8988T (cell line): ENCODE measurements around the gene PFKP.
"Not testable (repeated sequence)": the region's sequence is repeated elsewhere in the genome, so short reads cannot be mapped to it uniquely, and the experiment has no call there.

Experiments used
- DNase-seq: peaks from one replicate; pipeline ENCODE4 v3.0.0; 2011

Gene PFKP

DNA sequence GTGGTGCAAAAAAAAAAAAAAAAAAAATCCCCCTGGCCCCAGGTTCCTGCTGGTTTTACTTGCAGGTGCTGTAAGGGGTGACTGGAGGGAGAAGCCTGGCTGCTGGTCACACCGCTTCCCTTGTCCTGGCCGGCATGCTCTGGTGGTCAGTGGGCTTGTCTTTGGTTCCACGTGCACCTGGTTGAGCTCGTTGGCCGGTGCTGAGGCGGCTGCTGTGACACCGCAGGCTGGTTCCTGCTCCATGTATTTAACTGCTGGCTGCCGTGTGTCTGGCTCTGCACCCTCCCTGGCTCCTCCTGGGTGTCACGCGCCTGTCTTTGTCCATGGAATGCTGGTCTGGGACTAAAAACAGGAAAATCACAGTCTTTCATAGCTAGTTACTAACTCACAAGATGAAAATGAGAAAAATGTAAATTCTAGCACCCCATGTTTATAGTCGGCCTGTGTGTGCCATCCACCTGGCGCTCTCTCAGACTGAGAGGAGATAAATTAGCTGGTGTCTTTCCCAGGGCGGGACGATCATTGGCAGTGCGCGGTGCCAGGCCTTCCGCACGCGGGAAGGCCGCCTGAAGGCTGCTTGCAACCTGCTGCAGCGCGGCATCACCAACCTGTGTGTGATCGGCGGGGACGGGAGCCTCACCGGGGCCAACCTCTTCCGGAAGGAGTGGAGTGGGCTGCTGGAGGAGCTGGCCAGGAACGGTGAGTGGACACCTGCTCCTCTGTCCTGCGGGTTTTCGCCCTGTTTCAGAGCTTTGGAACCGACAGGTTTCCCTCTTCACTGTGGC is 33.7 kb downstream of the PFKP start:
- no peak for DNase-seq

DNA sequence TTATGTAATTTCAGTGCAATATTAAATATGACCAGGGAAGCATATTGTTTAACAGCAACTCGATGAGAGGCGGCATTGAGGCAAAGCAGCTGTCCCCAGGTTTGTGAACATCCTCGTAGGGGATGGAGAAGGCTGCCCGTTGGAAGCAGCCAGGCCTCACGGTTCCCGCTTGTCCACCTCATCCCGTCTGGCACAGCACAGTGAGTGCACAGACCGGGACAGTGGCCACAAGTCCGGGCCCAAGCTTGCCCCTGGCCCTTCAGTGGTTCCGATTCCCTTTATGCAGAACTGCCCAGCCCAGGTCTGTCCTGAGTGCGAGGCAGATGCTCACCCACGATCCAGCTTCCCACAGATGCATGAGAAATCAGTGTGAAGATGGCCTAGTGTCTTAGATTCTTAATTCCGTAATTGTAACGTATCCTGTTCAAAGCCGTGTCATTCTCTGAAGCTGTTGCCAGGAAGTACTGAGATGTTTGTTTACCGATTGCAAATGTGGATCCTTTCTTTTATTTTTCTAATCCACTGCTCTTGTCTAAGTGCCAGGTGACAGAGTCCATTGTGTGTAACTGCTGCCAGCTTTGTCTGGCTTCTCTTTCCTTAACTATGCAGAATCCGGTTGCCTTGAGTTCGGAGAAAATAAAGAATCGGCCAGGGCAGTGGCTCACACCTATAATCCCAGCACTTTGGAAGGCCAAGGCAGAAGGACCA is 35.5 kb downstream of the PFKP start:
- no peak for DNase-seq

DNA sequence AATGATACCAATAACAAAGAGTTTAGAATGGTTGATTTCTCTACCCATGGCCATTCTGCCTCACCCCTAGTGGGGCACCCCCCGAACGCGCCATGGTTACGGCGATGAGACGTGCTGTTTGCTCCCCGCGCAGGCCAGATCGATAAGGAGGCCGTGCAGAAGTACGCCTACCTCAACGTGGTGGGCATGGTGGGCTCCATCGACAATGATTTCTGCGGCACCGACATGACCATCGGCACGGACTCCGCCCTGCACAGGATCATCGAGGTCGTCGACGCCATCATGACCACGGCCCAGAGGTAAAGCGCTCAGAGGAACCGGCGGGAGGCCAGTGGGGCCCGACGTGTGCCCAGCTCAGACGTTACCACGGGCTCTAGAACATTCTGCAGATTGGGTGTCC is 36.3 kb downstream of the PFKP start:
- no peak for DNase-seq

GRCh38 chr10:3104251-3104918 is 37.0 kb downstream of the PFKP start:
- no peak for DNase-seq

DNA sequence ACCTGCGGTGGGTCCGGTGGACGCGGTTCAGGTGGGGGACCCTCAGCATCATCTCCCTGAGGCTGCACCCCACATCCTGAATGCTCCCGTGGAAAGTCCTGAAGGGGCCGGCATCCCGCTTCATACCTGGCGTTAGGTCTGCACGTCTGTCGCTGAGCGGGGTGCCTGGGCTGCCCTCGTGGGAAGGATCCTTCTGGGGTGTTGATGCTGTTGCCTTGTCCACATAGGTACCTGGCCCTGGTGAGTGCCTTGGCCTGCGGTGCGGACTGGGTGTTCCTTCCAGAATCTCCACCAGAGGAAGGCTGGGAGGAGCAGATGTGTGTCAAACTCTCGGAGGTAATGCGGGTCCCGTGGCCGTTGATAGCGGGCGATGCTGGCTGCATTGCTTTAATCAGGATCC is 37.8 kb downstream of the PFKP start:
- DNase-seq: no peak

- DNase-seq: no peak
These were observed 38.6 kb downstream of the PFKP start for GRCh38 chr10:3105905-3106304.

- not testable (repeated sequence) for DNase-seq
These were observed 39.0 kb downstream of the PFKP start for GRCh38 chr10:3106328-3106727.

DNA sequence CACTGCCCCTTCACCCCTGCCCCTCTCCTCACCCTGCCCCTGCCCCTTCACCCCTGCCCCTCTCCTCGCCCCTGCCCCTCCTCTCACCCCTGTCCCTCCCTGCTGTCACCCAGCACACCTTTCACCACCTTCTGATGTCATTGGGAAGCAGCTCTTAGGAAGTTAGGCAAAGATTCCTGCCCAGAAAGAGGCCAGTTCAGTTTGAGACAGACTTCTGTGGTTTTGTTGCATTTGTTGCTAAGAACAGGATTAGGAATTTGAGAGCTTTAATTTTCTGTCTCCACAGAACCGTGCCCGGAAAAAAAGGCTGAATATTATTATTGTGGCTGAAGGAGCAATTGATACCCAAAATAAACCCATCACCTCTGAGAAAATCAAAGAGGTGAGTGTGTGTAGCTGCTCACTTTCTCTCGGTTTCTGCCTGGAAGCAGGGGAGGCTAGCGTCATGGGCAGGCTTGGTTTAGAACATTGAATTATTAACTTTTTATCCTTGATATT is 39.6 kb downstream of the PFKP start:
- DNase-seq: no peak

GRCh38 chr10:3107426-3107961 is 40.1 kb downstream of the PFKP start:
- no peak for DNase-seq

GRCh38 chr10:3108033-3108432 is 40.7 kb downstream of the PFKP start:
- no peak for DNase-seq

- DNase-seq: no peak
These were observed 41.3 kb downstream of the PFKP start for GRCh38 chr10:3108575-3109105.

GRCh38 chr10:3109196-3109595 is 41.8 kb downstream of the PFKP start:
- no peak for DNase-seq

- DNase-seq: no peak
These were observed 42.3 kb downstream of the PFKP start for GRCh38 chr10:3109633-3110032.

- DNase-seq: no peak
These were observed 43.7 kb downstream of the PFKP start for GRCh38 chr10:3110782-3111620.

DNA sequence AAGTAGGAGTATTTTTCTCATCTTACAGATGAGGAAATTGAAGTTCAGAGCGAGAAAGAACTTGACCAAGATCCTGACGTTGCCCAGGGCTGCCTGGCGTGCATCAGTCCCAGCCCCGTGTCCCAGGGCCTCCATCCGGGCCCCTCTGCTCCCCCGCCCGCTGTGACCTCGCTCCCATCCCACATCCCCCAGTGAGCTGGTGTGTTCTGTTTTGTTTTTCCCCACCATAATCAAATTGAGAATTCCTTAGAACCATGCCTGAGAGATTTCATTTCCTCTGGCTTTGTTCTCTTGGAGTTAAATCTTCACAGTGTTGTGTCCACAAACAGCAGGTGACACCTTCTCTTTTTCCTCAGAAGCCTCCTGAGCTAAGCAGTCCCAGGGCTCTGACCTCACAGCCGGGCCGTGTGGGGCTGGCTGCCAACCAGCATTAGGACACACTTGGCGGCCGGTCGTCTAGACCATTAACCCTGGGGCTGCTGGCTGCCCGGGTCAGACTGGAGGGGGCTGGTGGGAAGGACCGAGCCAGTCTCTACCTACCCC is 44.3 kb downstream of the PFKP start:
- DNase-seq: no peak

DNA sequence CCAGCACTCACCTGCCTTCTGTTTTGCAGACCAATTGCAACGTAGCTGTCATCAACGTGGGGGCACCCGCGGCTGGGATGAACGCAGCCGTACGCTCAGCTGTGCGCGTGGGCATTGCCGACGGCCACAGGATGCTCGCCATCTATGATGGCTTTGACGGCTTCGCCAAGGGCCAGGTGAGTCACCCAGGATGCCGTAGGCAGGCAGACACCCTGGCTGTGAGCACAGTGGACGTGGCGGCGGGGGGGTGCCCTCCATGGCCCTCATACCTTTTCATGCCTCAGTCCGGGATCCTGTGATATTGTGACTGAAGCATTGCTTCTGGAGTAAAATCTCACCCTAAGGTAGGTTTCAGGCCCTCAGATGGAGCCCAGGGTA is 46.0 kb downstream of the PFKP start:
- no peak for DNase-seq

DNA sequence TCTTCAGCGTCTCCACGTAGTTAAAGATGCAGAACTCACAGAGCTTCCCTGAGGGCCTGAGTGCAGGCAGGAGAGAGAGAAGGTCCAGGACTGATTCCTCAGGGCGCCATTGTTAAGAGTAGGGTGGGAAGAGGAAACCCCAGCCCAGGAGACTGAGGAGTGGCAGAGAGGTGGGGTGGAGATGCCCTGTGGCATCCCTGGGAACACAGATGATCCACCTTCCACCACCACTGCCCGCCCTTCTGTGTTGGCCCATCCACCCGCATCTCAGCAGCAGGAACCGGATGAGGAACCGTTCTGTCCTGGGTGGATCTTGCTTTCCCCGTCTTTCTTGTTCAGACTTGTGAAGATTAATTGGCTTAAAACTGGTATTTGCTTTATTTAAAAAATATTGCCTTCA is 48.3 kb downstream of the PFKP start:
- no peak for DNase-seq

- DNase-seq: no peak
These were observed 49.3 kb downstream of the PFKP start for GRCh38 chr10:3116508-3117100.

GRCh38 chr10:3117486-3117885 is 50.1 kb downstream of the PFKP start:
- DNase-seq: no peak

DNA sequence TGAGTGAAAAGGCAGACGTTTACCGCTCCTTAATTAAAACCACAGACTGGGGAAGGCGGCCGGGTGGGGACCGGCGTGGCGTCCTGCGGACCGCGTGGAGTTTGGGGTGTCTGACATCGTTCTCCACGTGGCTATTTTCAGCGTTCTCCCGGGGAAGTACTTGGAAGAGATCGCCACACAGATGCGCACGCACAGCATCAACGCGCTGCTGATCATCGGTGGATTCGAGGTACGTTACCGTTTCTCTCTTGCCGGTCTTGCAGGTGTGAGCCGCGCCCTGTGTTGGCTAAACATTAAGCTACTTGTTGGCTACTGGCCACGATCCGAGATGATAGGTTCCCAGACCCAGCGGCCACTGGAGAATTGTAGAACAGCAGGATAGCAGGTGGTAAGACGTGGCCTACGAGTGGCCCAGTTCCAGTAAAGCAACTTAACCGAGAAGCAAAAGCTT is 51.3 kb downstream of the PFKP start:
- DNase-seq: no peak

DNA sequence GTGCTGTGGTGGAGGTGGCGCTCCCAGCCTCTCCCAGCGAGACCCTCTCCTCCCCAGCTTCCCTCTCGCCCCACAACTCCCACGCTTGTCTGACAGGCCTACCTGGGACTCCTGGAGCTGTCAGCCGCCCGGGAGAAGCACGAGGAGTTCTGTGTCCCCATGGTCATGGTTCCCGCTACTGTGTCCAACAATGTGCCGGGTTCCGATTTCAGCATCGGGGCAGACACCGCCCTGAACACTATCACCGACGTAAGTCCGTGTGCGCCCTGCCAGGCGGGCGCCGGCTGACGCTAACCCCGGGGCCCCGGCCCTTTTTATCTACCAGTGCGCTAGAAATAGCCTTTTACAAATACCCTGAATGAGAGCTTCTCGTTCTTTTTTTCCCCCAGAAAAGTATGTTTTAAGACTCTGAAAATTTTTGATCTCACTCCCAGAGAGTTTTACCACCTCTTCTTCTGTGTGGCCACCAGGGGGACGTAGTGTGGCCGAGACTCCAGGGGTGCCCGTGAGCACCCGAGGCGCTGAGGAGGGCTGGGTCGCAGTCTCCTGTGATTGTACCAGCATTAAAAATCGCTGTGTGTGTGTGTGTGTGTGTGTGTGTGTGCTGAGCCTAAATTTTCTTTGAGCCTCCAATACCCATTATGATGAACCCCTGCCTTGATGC is 52.6 kb downstream of the PFKP start:
- peak; percentile 82 for DNase-seq
